ENCODE data around the gene PCNP.
"Not testable (repeated sequence)": the region's sequence is repeated elsewhere in the genome, so short reads cannot be mapped to it uniquely, and the experiment has no call there.

PCNP gene

GRCh38 chr3:101634591-101635196, 60.7 kb downstream of the PCNP start:
- DNase-seq: no peak

GRCh38 chr3:101635345-101635744, 61.4 kb downstream of the PCNP start:
- DNase-seq: no peak

GRCh38 chr3:101635954-101636798, 62.2 kb downstream of the PCNP start:
- no peak for DNase-seq

GRCh38 chr3:101637451-101637850, 63.5 kb downstream of the PCNP start:
- DNase-seq: no peak

- DNase-seq: no peak
These were observed 64.3 kb downstream of the PCNP start for GRCh38 chr3:101638261-101638745.

- DNase-seq: no peak
These were observed 65.4 kb downstream of the PCNP start for GRCh38 chr3:101639280-101639963.

- DNase-seq: no peak
These were observed 66.3 kb downstream of the PCNP start for GRCh38 chr3:101640256-101640655.

GRCh38 chr3:101641397-101642115, 67.6 kb downstream of the PCNP start:
- DNase-seq: not testable (repeated sequence)

- no peak for DNase-seq
These were observed 68.5 kb downstream of the PCNP start for GRCh38 chr3:101642441-101642840.

- no peak for DNase-seq
These were observed 69.2 kb downstream of the PCNP start for GRCh38 chr3:101643009-101643844.

All from NCI-H2107 (cell line).